NCI-H82 treated with DMSO at 0.1 percent for 48 hours (cell line): ENCODE results near the gene SMARCA2.

Source experiments
- DNase-seq: peaks from one replicate; lab custom pipeline; 2025; ENCODE audit not compliant: unreplicated experiment; lab: John Stamatoyannopoulos, UW

The SMARCA2 gene

DNA sequence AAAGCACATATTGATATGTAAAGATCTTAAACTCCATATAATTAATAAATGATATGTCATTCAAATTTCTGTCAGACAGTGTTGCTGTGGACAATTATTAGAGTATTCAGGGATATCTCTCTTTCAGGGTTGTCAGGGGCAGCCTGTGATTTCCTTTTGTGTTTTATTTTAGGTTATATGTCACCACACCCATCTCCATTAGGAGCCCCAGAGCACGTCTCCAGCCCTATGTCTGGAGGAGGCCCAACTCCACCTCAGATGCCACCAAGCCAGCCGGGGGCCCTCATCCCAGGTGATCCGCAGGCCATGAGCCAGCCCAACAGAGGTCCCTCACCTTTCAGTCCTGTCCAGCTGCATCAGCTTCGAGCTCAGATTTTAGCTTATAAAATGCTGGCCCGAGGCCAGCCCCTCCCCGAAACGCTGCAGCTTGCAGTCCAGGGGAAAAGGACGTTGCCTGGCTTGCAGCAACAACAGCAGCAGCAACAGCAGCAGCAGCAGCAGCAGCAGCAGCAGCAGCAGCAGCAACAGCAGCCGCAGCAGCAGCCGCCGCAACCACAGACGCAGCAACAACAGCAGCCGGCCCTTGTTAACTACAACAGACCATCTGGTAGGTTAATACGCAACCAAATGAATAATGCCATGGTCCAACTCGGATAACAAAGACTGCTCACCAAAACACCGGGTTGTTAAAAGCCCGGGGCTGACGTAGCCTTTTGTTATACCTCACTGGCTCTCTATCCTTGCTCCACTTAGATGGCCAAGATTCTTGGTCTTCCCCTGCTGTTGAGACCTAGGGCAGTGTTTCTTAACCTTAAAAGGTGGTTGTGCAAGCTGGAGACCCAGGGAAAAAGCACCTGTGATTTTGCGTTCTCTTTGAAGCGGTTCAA is 24.4 kb downstream of the SMARCA2 start:
- no peak for DNase-seq

GRCh38 chr9:2040828-2041227 is 25.7 kb downstream of the SMARCA2 start:
- DNase-seq, result no peak

GRCh38 chr9:2041736-2042135 is 26.6 kb downstream of the SMARCA2 start:
- no peak for DNase-seq

GRCh38 chr9:2043243-2043642 is 28.1 kb downstream of the SMARCA2 start:
- no peak for DNase-seq

DNA sequence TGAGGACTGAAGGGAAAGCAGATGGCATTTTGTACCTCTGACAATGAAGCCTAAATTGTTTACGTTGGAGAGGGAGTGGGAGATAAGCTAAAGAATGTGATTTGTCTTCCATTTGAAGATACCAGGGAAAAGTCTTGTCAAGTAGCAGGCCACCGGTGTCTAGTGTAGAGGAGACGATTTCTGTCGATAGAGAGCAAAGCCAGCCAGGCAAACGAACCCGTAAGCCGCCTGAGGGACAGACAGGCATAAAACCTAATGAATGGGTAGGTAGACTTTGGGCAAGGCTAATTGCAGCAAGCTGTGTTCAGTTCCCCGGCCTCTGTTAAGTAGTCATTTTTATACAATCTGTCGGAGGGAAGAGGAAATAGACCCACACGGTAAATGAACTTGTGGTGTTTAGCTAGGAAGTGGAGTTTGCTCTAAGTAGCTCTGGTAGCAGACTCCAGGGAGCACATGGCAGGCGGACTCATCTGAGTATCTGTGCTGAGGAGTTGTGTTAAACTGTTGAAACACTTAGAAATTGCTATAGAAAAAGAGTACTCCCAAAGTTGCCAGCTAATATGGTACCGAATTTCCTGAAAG is 28.8 kb downstream of the SMARCA2 start:
- DNase-seq, result no peak

DNA sequence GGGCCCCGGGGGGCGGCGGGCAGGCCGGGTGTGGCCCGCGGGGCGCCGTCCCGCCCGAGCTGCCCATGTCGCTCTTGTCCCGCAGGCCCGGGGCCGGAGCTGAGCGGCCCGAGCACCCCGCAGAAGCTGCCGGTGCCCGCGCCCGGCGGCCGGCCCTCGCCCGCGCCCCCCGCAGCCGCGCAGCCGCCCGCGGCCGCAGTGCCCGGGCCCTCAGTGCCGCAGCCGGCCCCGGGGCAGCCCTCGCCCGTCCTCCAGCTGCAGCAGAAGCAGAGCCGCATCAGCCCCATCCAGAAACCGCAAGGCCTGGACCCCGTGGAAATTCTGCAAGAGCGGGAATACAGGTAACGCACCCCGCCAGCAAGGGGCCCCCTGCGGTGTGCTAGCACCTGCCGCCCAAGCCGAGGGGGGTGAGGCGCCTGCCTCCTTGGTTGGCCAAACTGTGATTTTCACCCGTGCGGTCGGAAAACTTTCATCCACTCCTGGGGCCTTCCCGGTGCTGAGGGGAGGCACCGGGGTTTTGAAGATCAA is 32.1 kb downstream of the SMARCA2 start:
- no peak for DNase-seq

GRCh38 chr9:2047916-2048315 is 32.8 kb downstream of the SMARCA2 start:
- DNase-seq, result no peak

DNA sequence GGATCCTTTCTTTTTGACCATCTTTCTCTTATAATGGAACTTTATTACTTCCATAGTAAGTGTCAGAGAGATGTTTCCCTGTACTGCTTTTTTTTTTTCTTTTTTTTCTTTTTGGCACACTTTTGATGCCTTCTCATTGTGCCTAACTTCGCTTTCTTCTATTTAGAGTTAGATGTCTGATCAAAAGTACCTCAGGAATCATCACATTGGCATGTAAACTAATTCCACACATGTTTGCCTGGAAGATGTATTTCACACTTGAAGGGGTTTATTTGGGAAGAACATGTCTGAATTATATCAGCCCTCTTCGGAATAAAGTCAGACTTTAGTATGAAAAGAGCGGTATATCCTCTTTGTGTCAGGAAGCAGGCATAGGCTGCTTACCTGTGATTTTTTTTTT is 35.1 kb downstream of the SMARCA2 start:
- DNase-seq, result no peak

- DNase-seq, result no peak
Measured at GRCh38 chr9:2053883-2054845, 39.0 kb downstream of the SMARCA2 start.

GRCh38 chr9:2055203-2055658 is 40.1 kb downstream of the SMARCA2 start:
- no peak for DNase-seq

DNA sequence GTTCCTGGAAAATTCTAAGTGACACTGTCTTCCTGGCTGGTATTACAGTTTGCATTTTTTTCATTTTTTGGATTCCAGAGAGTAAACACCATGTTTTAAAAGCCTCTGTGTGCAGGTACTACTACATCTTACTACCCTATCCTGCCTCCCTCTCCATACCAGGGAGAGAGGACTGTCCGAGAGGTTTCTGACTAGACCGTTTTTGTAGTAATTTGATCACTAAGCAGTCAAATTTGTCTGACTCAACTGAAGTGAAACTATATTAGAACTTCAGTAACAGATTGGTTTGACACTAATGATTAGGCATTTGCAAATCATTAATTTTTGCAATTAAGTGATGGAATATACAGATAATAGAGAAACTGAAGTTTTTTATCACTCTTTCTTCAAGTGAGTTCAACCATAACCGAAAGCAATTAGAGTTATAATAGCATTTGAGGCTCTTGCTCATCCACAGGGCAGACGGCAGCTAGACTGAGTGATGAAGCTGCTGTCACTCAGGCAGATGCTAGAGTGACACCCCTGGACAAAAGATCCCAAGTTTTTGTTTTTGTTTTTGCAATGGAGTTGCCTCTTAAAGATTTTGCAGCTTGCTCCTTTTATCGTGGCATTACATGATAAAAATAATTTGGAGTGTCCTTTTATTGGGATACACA is 44.3 kb downstream of the SMARCA2 start:
- no peak for DNase-seq

- no peak for DNase-seq
Measured at GRCh38 chr9:2060424-2060823, 45.3 kb downstream of the SMARCA2 start.

DNA sequence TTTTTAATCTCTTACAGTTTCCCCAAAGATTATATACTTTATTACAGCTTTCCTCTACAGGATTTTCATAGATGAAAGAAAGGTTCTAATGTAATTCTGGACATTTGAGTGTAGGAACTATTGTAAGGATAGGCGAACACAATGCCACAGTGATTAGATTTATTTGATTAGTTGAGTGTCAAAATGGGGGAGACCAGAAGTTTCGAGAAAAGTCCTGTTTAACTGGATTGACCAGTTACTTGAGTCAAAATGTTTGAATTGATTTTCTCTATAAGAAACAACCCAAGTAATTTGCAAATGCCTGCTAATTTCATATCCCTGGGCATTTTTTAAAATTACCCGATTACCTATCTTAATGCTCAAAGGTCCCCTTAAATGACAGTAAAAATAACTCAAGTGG is 50.6 kb downstream of the SMARCA2 start:
- no peak for DNase-seq

DNA sequence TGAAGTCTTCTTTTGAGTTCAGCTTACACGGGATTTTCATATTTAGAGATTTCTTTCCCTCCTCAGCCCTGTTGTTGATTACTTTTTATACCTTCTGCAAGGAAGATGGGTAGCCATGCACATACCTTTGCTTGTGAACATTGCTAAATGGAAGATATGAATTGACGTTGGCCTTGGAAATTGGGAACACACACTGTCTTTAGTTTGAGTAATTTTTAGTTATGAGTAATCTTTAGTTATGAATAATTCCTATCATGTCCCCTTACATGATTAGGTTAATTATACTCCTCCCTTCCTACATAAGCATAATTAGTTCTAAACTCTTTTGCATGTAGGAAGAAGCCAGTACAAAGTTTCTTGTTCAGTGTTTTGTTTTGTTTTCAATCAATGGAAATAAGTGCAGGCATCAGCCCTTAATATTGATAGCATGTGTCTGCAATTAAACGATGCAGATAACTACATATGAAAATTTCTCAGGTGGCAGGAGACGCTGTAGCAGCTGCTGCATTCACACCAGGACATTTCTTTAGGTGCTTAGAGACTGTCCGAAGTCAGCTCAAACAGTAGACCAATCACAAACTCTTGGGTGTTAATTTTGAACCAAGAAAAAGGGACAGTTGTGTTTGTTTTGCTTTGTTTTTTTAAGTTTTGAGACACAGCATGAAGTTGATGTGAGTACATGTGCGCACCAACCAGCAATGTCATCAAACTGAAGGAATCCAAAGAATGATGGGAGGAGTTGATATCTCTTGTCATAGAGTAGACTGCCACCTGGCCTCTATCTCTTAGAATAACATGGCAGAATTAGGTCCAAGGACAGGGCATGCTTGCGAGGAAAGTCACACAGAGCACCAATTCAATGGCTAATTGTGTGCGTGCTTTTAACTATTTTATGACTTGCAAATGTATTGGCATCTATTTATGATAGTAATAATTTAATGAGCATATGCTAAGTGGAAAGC is 51.4 kb downstream of the SMARCA2 start:
- no peak for DNase-seq

DNA sequence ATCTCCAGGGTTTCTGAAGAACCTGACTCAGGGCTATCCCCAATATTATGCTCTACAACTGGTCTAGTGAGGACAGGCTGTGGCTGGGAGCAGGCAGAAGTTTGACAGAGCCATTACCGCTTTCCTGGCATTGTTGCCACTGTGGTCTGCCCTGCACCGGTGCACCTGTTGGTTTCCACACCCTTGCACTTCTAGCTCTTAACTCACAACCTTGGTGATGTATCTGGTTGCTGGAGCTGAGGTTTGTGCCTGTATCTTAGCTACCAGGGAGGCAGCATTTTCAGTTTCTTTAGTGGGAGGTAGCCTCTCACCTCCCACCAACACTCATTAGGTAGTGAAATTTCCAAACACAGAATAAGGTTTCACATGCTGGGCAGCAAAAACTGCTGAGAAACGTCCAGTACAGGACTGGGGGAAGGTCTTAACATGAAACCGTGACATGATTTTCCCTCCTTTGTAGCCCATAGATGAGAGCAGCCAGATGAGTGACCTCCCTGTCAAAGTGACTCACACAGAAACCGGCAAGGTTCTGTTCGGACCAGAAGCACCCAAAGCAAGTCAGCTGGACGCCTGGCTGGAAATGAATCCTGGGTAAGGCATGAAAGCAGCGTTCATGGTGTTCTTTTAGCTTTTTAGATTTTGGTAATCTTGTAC is 57.7 kb downstream of the SMARCA2 start:
- DNase-seq, result no peak

DNA sequence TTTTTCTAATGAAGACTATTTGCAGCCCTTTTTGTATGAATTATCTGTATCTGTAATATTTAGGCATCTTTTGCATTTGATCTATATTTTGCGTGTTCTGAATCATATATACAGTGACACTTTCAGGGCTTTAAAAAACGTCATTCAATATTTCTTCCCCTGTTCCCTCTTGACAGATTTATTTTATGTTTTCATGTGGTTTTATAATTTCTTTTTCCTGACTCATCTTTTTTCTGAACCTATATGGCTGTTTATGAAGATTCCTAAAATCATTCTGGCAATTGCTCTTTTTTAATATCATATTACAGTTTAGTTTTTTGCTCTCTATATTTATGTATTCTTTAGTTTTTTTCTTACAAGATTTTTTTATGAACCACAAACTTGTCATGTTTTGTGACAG is 67.6 kb downstream of the SMARCA2 start:
- DNase-seq, result no peak

GRCh38 chr9:2083479-2083878 is 68.3 kb downstream of the SMARCA2 start:
- DNase-seq, result no peak

- no peak for DNase-seq
Measured at GRCh38 chr9:2085716-2086115, 70.6 kb downstream of the SMARCA2 start.

GRCh38 chr9:2086116-2086515 is 71.0 kb downstream of the SMARCA2 start:
- no peak for DNase-seq
